Measurements from ENCODE around the gene LRRC43. TPM values are rescaled to one million over a fixed set of nuclear protein-coding genes. Genes with fewer than 3 reads are reported as not detected.

Gene LRRC43
- total and polyA plus RNA-seq, 10 of the 15 experiments (the other 5 are each of a cell fraction or from before 2014, with no cell fraction given): 0.23 TPM; not detected in 9

DNA sequence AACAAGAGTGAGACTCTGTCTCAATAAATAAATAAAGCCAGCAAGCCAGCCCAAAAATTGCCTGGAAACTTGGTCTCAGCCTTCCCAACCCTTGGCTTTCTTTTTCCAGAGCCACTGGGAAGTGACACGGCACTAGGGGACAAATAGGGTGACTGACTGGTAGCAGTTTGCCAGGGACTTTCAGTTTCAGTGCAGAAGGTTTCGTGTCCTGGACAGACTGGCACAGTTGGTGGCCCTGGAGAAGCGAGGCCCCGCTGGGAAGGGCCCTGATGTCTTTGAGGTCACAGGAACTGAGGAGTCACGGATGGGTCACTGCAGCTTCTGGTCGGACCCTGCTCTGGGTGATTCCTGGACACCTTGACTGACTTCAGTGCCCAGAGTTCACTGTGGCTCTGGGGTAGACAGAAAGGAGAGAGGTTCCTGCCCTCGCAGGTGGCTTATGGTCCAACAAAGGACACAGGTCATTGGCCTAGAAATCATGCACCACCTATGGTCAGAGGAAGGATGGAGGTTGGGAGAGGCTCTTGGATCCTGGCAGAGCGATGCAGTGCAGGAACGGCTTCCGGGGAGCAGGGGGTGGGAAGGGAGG is 2.7 kb downstream of the LRRC43 start:
- in situ Hi-C loops (cut with MboI) (no loop called here), intact Hi-C loops (cut with micrococcal nuclease; ENCODE audit: unreplicated experiment) (no loop called here)
- Histone ChIP-seq H3K27ac (ENCODE audit: control insufficient read depth, insufficient read depth) (no peak overlapping the region), H3K9me3 (replicated peaks; ENCODE audit: control insufficient read depth, insufficient read depth, low read length) (no peaks in the 10 kb centered on the region), H2AFZ (ENCODE audit: control insufficient read depth, low read depth, low read length) (no peak overlapping the region), H3K4me1 (ENCODE audit: control insufficient read depth, insufficient read depth, low read length) (peaks cover 7% of the 10 kb centered on the region), H3K4me2 (ENCODE audit: control insufficient read depth, insufficient read depth) (no peak overlapping the region), H3K9ac (ENCODE audit: control insufficient read depth, insufficient read depth, low read length) (no peak overlapping the region), H3K4me3 (no peak overlapping the region), H3K36me3 (ENCODE audit: control insufficient read depth in 2 of 2, insufficient read depth in 2 of 2, low read length in 1 of 2) (no peaks in the 10 kb centered on the region), H3K27me3 (replicated peaks in 1 of 2; ENCODE audit: control insufficient read depth in 2 of 2, insufficient read depth in 2 of 2, low read length in 1 of 2) (no peaks in the 10 kb centered on the region; a peak in 1 of 4 replicates), H4K20me1 (ENCODE audit: control insufficient read depth, insufficient read depth) (no peaks in the 10 kb centered on the region), H3K79me2 (ENCODE audit: control insufficient read depth, insufficient read depth, low read length) (no peaks in the 10 kb centered on the region)
- RAD21 ChIA-PET (ENCODE audit: unreplicated experiment): no interaction called here
- TF ChIP-seq NRF1 (conservative IDR thresholded peaks at IDR 0.05; ENCODE audit: low read depth, low read length) (no peak), HCFC1 (IDR thresholded peaks at IDR 0.05; ENCODE audit: low read length) (no peak), TCF12 (IDR thresholded peaks at IDR 0.05; ENCODE audit: low read depth, low read length) (no peak), SIN3A (IDR thresholded peaks at IDR 0.05; ENCODE audit: low read depth, low read length) (no peak)
- TF ChIP-seq, protein P1, sequence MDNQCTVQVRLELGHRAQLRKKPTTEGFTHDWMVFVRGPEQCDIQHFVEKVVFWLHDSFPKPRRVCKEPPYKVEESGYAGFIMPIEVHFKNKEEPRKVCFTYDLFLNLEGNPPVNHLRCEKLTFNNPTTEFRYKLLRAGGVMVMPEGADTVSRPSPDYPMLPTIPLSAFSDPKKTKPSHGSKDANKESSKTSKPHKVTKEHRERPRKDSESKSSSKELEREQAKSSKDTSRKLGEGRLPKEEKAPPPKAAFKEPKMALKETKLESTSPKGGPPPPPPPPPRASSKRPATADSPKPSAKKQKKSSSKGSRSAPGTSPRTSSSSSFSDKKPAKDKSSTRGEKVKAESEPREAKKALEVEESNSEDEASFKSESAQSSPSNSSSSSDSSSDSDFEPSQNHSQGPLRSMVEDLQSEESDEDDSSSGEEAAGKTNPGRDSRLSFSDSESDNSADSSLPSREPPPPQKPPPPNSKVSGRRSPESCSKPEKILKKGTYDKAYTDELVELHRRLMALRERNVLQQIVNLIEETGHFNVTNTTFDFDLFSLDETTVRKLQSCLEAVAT (IDR thresholded peaks at IDR 0.05): no peak
- TF ChIP-seq, protein P2, sequence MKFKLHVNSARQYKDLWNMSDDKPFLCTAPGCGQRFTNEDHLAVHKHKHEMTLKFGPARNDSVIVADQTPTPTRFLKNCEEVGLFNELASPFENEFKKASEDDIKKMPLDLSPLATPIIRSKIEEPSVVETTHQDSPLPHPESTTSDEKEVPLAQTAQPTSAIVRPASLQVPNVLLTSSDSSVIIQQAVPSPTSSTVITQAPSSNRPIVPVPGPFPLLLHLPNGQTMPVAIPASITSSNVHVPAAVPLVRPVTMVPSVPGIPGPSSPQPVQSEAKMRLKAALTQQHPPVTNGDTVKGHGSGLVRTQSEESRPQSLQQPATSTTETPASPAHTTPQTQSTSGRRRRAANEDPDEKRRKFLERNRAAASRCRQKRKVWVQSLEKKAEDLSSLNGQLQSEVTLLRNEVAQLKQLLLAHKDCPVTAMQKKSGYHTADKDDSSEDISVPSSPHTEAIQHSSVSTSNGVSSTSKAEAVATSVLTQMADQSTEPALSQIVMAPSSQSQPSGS (IDR thresholded peaks at IDR 0.05; ENCODE audit: low read length): no peak
- FAIRE-seq: no peak
- no peak for ATAC-seq
- WGBS (ENCODE audit: insufficient coverage, insufficient replicate concordance, low lambda C conversion rate, missing lambda C conversion rate): 54% methylated on average over 10 of the region's 10 CpGs
- SMC1A ChIA-PET (ENCODE audit: uncharacterized antibody, unreplicated experiment): no interaction called here
- POLR2A ChIA-PET: no interaction called here
- DNase-seq (ENCODE audit: low read depth, low spot score): no peak
- CTCF ChIA-PET: no interaction called here
- no TSS peak for BruUV-seq (replicated peaks)

Measured in GM12878 (cell line).